ENCODE measurements around the gene ATAT1.
A peak's percentile ranks its signal among the peaks of the same experiment; 100 is the strongest.

GRCh38 chr6:30615219-30615957 lies 11.3 kb upstream of the ATAT1 start:
- TF ChIP-seq TAF1 (IDR thresholded peaks at IDR 0.05; ENCODE audit: borderline replicate concordance, low read depth, low read length): 0 out of 2 replicates have a peak, but pooled peaks have one; percentile 22
- no peak for TF ChIP-seq TEAD4 (IDR thresholded peaks at IDR 0.05; ENCODE audit: borderline replicate concordance, insufficient read depth)
- peak; percentile 93 for TF ChIP-seq POLR2AphosphoS5 (IDR thresholded peaks at IDR 0.05; ENCODE audit: low read depth, low read length)
- TF ChIP-seq, protein P1, sequence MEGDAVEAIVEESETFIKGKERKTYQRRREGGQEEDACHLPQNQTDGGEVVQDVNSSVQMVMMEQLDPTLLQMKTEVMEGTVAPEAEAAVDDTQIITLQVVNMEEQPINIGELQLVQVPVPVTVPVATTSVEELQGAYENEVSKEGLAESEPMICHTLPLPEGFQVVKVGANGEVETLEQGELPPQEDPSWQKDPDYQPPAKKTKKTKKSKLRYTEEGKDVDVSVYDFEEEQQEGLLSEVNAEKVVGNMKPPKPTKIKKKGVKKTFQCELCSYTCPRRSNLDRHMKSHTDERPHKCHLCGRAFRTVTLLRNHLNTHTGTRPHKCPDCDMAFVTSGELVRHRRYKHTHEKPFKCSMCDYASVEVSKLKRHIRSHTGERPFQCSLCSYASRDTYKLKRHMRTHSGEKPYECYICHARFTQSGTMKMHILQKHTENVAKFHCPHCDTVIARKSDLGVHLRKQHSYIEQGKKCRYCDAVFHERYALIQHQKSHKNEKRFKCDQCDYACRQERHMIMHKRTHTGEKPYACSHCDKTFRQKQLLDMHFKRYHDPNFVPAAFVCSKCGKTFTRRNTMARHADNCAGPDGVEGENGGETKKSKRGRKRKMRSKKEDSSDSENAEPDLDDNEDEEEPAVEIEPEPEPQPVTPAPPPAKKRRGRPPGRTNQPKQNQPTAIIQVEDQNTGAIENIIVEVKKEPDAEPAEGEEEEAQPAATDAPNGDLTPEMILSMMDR (IDR thresholded peaks at IDR 0.05): no peak
- TF ChIP-seq ZBTB33 (IDR thresholded peaks at IDR 0.05; ENCODE audit: borderline replicate concordance, low read depth): peak; percentile 26; the same call in 1 of the 2 replicates
- TF ChIP-seq MEF2A (IDR thresholded peaks at IDR 0.05; ENCODE audit: borderline replicate concordance, low read depth): no peak
- TF ChIP-seq USF2 (IDR thresholded peaks at IDR 0.05; ENCODE audit: borderline replicate concordance, low read depth, low read length): no peak
- TF ChIP-seq YY1 (IDR thresholded peaks at IDR 0.05; ENCODE audit: low read depth): no peak; the same call in none of the 2 replicates
- TF ChIP-seq CHD2 (IDR thresholded peaks at IDR 0.05; ENCODE audit: low read length, partially characterized antibody): peak; percentile 8
- TF ChIP-seq MXI1 (IDR thresholded peaks at IDR 0.05; ENCODE audit: low read depth, low read length): 0 out of 2 replicates have a peak, but pooled peaks have one; percentile 17
- no peak for TF ChIP-seq RAD21 (IDR thresholded peaks at IDR 0.05; ENCODE audit: low read length)
- TF ChIP-seq RFX5 (IDR thresholded peaks at IDR 0.05; ENCODE audit: low read length): no peak
- no peak for TF ChIP-seq FOSL2 (IDR thresholded peaks at IDR 0.05; ENCODE audit: borderline replicate concordance, low read depth)
- TF ChIP-seq, protein P2, sequence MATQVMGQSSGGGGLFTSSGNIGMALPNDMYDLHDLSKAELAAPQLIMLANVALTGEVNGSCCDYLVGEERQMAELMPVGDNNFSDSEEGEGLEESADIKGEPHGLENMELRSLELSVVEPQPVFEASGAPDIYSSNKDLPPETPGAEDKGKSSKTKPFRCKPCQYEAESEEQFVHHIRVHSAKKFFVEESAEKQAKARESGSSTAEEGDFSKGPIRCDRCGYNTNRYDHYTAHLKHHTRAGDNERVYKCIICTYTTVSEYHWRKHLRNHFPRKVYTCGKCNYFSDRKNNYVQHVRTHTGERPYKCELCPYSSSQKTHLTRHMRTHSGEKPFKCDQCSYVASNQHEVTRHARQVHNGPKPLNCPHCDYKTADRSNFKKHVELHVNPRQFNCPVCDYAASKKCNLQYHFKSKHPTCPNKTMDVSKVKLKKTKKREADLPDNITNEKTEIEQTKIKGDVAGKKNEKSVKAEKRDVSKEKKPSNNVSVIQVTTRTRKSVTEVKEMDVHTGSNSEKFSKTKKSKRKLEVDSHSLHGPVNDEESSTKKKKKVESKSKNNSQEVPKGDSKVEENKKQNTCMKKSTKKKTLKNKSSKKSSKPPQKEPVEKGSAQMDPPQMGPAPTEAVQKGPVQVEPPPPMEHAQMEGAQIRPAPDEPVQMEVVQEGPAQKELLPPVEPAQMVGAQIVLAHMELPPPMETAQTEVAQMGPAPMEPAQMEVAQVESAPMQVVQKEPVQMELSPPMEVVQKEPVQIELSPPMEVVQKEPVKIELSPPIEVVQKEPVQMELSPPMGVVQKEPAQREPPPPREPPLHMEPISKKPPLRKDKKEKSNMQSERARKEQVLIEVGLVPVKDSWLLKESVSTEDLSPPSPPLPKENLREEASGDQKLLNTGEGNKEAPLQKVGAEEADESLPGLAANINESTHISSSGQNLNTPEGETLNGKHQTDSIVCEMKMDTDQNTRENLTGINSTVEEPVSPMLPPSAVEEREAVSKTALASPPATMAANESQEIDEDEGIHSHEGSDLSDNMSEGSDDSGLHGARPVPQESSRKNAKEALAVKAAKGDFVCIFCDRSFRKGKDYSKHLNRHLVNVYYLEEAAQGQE (IDR thresholded peaks at IDR 0.05; ENCODE audit: low read depth, low read length): no peak

All from SK-N-SH (cell line).